Glutamatergic neuron (in vitro differentiated cells): Measurements from ENCODE around the gene B4GALT7. TPM values are rescaled to one million over a fixed set of nuclear protein-coding genes. Genes with fewer than 3 reads are reported as not detected.

Experiments
- DNase-seq: peaks from one replicate; pipeline ENCODE4 v3.0.0; 2022
- H3K27ac Mint-ChIP-seq: one replicate; pipeline ENCODE4 v1.8.0; 2020; ENCODE audit warnings: mild to moderate bottlenecking, mixed read lengths, inconsistent platforms; ENCODE audit not compliant: unreplicated experiment
- H3K27me3 Mint-ChIP-seq: one replicate; pipeline ENCODE4 v1.8.0; 2020; ENCODE audit warnings: mild to moderate bottlenecking, moderate library complexity, mixed read lengths, inconsistent platforms; ENCODE audit not compliant: unreplicated experiment
- H3K36me3 Mint-ChIP-seq: one replicate; pipeline ENCODE4 v1.8.0; 2020; ENCODE audit warnings: mild to moderate bottlenecking, mixed read lengths, inconsistent platforms; ENCODE audit not compliant: unreplicated experiment
- H3K4me1 Mint-ChIP-seq: one replicate; pipeline ENCODE4 v1.8.0; 2020; ENCODE audit warnings: mild to moderate bottlenecking, low read depth, mixed read lengths, inconsistent platforms; ENCODE audit not compliant: unreplicated experiment
- H3K4me3 Mint-ChIP-seq: one replicate; pipeline ENCODE4 v1.8.0; 2020; ENCODE audit warnings: mild to moderate bottlenecking, mixed read lengths, inconsistent platforms; ENCODE audit not compliant: unreplicated experiment
- H3K9me3 Mint-ChIP-seq: one replicate; pipeline ENCODE4 v1.8.0; 2020; ENCODE audit warnings: mild to moderate bottlenecking, moderate library complexity, mixed read lengths, inconsistent platforms; ENCODE audit not compliant: unreplicated experiment
- total RNA-seq: library from RNA; stranded (reverse); fragmentation: NEBNext Ultra II Directional; extraction: Animal tissue kit (Norgen Biotek cat#: 25700); gene quantifications from one replicate; pipeline ENCODE4 v1.2.1, GENCODE V29; 2021; ENCODE audit not compliant: unreplicated experiment
- TF ChIP-seq, protein P1 (sequence below): fragments of 200-600 bp; sonication (generic); IDR thresholded peaks from one replicate; pipeline ENCODE4 v1.5.0; 2021; ENCODE audit not compliant: partially characterized antibody, unreplicated experiment

B4GALT7 gene
- total RNA-seq, 1 donor from 2014 or later = 29.3 TPM

GRCh38 chr5:177592905-177593304 lies 7.0 kb upstream of the B4GALT7 start:
- TF ChIP-seq, protein P1, sequence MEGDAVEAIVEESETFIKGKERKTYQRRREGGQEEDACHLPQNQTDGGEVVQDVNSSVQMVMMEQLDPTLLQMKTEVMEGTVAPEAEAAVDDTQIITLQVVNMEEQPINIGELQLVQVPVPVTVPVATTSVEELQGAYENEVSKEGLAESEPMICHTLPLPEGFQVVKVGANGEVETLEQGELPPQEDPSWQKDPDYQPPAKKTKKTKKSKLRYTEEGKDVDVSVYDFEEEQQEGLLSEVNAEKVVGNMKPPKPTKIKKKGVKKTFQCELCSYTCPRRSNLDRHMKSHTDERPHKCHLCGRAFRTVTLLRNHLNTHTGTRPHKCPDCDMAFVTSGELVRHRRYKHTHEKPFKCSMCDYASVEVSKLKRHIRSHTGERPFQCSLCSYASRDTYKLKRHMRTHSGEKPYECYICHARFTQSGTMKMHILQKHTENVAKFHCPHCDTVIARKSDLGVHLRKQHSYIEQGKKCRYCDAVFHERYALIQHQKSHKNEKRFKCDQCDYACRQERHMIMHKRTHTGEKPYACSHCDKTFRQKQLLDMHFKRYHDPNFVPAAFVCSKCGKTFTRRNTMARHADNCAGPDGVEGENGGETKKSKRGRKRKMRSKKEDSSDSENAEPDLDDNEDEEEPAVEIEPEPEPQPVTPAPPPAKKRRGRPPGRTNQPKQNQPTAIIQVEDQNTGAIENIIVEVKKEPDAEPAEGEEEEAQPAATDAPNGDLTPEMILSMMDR = no peak
- no peak for DNase-seq
- Mint-ChIP-seq H3K4me1 (no peaks in the 10 kb centered on the region), H3K4me3 (peak overlapping the region; percentile 99), H3K36me3 (no peaks in the 10 kb centered on the region), H3K27ac (peak overlapping the region; percentile 8), H3K9me3 (peaks cover 5% of the 10 kb centered on the region), H3K27me3 (peaks cover 4% of the 10 kb centered on the region)

DNA sequence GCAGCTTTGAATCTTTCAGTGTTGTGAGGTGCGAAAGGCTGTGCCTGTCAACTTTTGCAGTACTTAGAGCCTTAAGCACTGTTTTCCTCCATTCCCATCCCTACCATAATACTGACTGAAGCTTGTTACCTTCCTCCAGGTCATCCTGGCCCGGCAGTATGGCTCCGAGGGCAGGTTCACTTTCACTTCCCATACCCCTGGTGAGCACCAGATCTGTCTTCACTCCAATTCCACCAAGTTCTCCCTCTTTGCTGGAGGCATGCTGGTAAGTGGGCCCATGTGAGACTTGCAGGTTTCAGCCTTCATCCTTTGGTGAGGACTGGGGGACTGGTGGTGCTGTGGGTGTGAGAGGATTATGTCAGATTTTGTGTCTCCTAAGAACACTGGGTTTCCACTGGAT lies 6.4 kb upstream of the B4GALT7 start:
- Mint-ChIP-seq H3K4me3 (peak overlapping the region; percentile 99), H3K4me1 (no peaks in the 10 kb centered on the region), H3K36me3 (no peaks in the 10 kb centered on the region), H3K9me3 (peaks cover 5% of the 10 kb centered on the region), H3K27ac (peak overlapping the region; percentile 8), H3K27me3 (peaks cover 4% of the 10 kb centered on the region)
- DNase-seq = no peak
- TF ChIP-seq, protein P1 = no peak

- H3K36me3 Mint-ChIP-seq = no peaks in the 10 kb centered on the region
- no peak for DNase-seq
- peaks cover 2% of the 10 kb centered on the region for H3K27me3 Mint-ChIP-seq
- H3K4me1 Mint-ChIP-seq = no peaks in the 10 kb centered on the region
- peak overlapping the region; percentile 99 for H3K4me3 Mint-ChIP-seq
- peaks cover 5% of the 10 kb centered on the region for H3K9me3 Mint-ChIP-seq
- peak overlapping the region; percentile 52 for H3K27ac Mint-ChIP-seq
- TF ChIP-seq, protein P1 = no peak
Observed at GRCh38 chr5:177594071-177594470, 5.9 kb upstream of the B4GALT7 start.

DNA sequence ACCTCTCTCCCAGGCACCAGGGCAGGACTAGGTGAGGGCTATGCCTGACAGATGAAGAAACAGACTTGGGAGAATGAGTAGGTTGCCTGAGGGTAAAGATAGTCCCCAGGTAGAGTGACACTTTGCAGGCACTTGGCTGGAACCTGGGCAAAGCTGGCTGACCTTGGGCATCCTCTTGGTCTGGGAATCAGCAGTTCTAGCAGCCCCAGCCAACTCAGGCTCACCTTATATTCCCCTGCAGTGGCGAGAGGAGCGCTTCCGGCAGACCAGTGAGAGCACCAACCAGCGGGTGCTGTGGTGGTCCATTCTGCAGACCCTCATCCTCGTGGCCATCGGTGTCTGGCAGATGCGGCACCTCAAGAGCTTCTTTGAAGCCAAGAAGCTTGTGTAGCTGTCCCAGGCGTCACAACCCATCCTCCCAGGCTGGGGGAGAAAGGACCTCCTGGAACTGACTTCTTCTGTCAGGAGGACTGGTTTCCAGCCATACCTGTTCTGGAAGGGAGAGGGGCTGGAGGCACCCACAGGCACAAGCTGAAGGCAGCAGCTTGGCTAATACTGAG lies 4.8 kb upstream of the B4GALT7 start:
- TF ChIP-seq, protein P1 = no peak
- DNase-seq = no peak
- Mint-ChIP-seq H3K4me3 (no peak overlapping the region), H3K4me1 (no peaks in the 10 kb centered on the region), H3K27ac (no peak overlapping the region), H3K27me3 (peaks cover 2% of the 10 kb centered on the region), H3K9me3 (peaks cover 5% of the 10 kb centered on the region), H3K36me3 (no peaks in the 10 kb centered on the region)

DNA sequence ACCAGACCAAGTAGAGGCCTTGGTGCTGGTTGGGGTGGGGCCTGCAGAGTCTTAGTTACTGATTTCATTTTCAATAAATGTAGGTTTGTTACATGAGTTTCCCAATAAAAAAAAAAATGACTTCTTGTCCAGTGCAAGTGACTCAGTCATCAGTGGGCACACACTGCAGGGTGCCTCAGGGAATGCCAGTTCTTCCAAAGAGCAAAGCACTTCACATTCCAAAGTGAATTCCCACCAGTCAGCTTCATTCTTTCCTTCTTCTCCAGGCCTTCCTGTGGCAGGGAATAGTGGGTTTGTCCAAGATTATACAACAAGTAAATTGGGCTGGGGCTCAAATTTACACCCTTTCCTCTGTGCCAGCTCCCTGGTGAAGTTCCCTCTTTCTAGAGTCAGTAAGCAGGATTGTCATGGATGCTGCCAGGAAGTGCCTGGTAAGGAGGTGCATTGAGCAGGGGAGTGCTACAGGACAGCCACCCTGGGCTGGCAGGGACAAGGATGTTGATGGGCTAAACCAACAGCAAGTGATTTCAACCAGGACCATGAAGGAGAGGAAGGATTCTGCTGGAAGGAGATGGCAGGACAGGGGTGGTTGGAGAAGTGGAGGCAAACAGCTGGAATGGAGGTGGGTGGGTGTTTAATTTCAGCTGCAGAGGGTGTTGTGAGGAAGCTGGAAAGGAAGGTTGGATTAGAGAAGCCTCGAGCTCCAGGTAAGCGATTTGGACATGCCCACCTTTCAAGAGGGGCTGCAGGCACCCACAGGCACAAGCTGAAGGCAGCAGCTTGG lies 3.7 kb upstream of the B4GALT7 start:
- H3K4me1 Mint-ChIP-seq = peaks cover 6% of the 10 kb centered on the region
- TF ChIP-seq, protein P1 = no peak
- DNase-seq = no peak
- peaks cover 8% of the 10 kb centered on the region for H3K27me3 Mint-ChIP-seq
- no peaks in the 10 kb centered on the region for H3K36me3 Mint-ChIP-seq
- no peak overlapping the region for H3K27ac Mint-ChIP-seq
- no peak overlapping the region for H3K4me3 Mint-ChIP-seq
- peaks cover 9% of the 10 kb centered on the region for H3K9me3 Mint-ChIP-seq
